ENCODE measurements around the gene JTB.

The JTB gene

GRCh38 chr1:153978274-153978909 is 918 bp upstream of the JTB start:
- DNase-seq, result no peak

- no peak for DNase-seq
Measured at GRCh38 chr1:153976819-153977249, 640 bp downstream of the JTB start.

GRCh38 chr1:153973525-153973924 is 3.9 kb downstream of the JTB start:
- no peak for DNase-seq

GRCh38 chr1:153973071-153973470 is 4.4 kb downstream of the JTB start:
- DNase-seq, result no peak

- DNase-seq, result no peak
Measured at GRCh38 chr1:153970346-153970745, 7.1 kb downstream of the JTB start.

- no peak for DNase-seq
Measured at GRCh38 chr1:153968972-153969371, 8.5 kb downstream of the JTB start.

- no peak for DNase-seq
Measured at GRCh38 chr1:153968408-153968807, 9.1 kb downstream of the JTB start.

GRCh38 chr1:153968000-153968363 is 9.5 kb downstream of the JTB start:
- no peak for DNase-seq

- DNase-seq, result peak; percentile 87 to 98
Measured at GRCh38 chr1:153967107-153967999, 10.1 kb downstream of the JTB start, which contains the start of gene CREB3L4. Gene CREB3L4 (plus strand): TSS chr1:153967902. CDS start chr1:153968526, 624 bp downstream.

GRCh38 chr1:153963850-153964331 is 13.6 kb downstream of the JTB start:
- no peak for DNase-seq

- DNase-seq, result peak; percentile 98 to 99
Measured at GRCh38 chr1:153963030-153963849, 14.2 kb downstream of the JTB start, which contains the start of gene SLC39A1. Gene SLC39A1 (minus strand): TSS chr1:153963537. CDS start chr1:153962715, 822 bp downstream.

GRCh38 chr1:153962088-153963029 is 15.1 kb downstream of the JTB start:
- DNase-seq, result no peak

- DNase-seq, result no peak
Measured at GRCh38 chr1:153961421-153961820, 16.1 kb downstream of the JTB start.

- no peak for DNase-seq
Measured at GRCh38 chr1:153960206-153960605, 17.3 kb downstream of the JTB start.

GRCh38 chr1:153959454-153959853 is 18.0 kb downstream of the JTB start:
- no peak for DNase-seq

GRCh38 chr1:153958961-153959260 is 18.6 kb downstream of the JTB start:
- no peak for DNase-seq

GRCh38 chr1:153958111-153958960 is 19.1 kb downstream of the JTB start, which contains the start of gene CRTC2:
Gene CRTC2 (minus strand): TSS chr1:153958612. CDS start chr1:153958497, 115 bp downstream.
- DNase-seq, result peak; percentile 98 to 99

GRCh38 chr1:153957744-153958110 is 19.7 kb downstream of the JTB start:
- DNase-seq, result no peak

- no peak for DNase-seq
Measured at GRCh38 chr1:153956997-153957715, 20.3 kb downstream of the JTB start.

GRCh38 chr1:153954826-153955225 is 22.6 kb downstream of the JTB start:
- DNase-seq, result no peak

All from hippocampal formation (tissue), 2 donors.